ENCODE data around the gene TMEM120B. TPM values are rescaled to one million over a fixed set of nuclear protein-coding genes. Genes with fewer than 3 reads are reported as not detected.
"Not testable (repeated sequence)": the region's sequence is repeated elsewhere in the genome, so short reads cannot be mapped to it uniquely, and the experiment has no call there.

The TMEM120B gene
- total RNA-seq, 1 donor from 2014 or later, result 8.5 TPM

DNA sequence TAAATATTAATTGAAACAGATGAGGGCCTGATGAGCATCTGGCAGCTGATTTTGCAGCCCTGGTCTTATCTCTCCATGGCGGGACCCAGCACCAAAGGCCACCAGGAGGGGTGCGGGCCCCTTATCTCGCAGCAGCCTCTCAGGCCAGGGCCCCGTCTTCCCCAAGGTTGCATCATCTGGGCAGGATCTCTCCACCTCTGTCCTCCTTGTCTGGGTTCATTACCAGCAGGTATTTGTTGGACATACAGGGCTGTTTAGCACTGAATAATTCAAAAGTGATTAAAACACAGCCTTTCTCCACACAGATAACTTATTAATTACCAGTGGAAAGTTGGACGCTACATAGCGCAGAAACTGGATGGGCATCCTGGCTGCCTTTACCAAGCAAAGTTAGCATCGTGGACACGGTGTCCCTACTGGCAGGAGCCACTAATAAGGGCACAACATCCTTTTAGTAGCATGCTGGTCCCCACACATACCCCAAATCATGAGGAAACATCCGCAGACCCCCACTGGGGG is 25.8 kb downstream of the TMEM120B start:
- intact Hi-C loops (cut with micrococcal nuclease), result no loop called here

DNA sequence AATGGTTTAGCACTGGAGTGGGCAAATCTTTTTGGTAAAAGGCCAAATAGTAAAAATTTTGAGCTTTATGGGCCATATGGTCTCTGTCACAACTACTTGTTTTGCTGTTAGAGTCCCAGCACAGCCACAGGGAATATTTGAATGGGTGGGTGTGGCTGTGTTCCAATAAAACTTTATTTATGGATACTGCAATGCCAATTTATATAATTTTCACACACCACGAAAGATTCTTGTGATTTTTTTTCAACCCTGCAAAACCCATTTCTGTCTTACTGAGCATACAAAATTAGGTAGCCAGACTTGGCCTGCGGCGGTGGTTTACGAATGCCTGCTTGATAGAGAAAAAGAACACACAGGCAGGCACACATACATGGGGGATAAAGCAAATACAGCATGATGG is 28.3 kb downstream of the TMEM120B start:
- intact Hi-C loops (cut with micrococcal nuclease), result no loop called here

DNA sequence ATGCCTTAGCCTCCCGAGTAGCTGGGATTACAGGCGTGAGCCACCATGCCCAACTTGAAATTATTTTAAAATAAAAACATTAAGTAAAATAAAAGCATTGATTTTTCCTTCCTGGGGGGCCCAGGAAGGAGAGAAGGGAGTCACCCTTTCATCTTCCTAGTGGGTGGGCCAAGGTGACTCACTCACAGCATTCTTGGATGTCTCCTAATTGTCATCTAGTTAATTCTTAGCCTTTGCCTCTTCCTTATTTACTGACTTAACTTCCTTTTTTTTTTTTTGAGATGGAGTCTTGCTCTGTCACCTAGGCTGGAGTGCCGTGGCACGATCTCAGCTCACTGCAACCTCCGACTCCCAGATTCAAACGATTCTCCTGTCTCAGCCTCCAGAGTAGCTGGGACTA is 29.2 kb downstream of the TMEM120B start:
- intact Hi-C loops (cut with micrococcal nuclease), result no loop called here

DNA sequence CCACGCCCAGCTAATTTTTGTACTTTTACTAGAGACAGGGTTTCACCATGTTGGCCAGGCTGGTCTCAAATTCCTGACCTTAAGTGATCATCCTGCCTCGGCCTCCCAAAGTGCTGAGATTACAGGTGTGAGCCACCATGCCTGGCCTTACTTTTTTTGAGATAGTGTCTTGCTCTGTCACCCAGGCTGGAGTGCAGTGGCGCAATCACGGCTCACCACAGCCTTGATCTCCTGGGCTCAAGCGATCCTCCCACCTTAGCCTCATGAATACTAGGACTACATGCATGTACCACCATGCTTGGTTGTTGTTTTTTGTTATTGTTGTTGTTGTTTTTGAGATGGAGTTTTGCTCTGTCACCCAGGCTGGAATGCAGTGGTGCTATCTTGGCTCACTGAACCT is 33.0 kb downstream of the TMEM120B start:
- intact Hi-C loops (cut with micrococcal nuclease), result not testable (repeated sequence)

DNA sequence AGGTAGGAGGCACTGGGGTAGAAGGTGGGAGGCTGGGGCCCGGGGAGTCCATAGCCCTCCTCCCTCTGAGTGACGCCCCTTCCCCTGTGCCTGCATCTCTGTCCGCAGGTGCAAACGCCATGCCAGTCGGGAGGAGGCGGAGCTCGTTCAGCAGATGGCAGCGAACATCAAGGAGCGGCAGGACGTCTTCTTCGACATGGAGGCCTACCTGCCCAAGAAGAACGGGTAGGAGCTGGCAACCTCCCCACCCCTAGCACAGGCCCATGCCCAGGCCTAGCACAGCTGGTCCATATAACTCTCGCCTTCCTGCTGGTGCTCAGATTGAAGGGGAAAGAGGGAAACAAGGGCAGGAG is 35.6 kb downstream of the TMEM120B start:
- intact Hi-C loops (cut with micrococcal nuclease), result no loop called here

DNA sequence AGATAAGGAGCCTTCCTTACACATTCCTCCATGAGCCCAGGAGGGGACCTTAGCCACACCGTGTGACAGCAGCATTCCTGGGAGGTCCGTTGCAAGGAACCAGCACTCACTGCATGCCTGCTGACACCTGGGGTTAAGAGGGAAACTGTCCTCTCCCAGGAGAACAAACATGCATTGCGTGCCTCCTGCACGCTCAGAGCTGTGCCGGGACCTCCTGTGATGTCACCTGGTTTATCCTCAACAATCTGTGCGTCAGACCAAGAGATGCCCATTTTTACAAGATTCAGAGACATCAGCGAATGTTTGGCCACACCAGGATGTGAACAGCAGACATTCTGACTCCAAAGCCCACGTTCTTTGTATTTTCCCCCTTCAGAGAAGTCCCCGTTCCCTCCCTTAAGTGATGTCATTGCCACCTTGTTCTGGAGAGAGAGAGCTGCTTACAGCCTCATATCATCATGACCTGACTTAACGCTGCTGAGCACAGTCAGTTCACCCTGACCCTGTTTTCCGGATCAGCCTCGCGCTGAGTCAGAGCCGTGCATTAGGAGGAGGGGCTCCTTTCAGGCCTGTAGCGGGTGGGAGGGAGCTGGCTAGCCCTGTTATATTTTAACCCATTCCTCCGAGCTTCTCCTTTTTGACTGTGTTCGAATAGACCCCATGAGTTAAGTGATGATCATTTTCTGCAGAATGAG is 36.2 kb downstream of the TMEM120B start:
- intact Hi-C loops (cut with micrococcal nuclease), result no loop called here

DNA sequence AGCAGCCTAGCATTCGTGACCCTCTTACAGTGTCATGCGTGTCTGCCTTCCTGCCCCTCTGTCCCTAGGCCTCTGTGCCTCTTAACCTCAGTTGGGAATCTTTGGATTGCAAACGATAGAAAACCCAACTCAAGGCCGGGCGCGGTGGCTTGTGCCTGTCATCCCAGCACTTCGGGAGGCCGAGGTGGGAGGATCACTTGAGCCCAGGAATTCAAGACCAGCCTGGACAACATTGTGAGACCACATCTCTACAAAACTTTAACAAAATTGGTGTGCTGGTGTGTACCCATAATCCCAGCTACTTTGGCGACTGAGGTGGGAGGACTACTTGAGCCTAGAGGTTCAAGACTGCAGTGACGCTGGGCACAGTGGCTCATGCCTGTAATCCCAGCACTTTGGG is 36.7 kb downstream of the TMEM120B start:
- intact Hi-C loops (cut with micrococcal nuclease), result no loop called here

DNA sequence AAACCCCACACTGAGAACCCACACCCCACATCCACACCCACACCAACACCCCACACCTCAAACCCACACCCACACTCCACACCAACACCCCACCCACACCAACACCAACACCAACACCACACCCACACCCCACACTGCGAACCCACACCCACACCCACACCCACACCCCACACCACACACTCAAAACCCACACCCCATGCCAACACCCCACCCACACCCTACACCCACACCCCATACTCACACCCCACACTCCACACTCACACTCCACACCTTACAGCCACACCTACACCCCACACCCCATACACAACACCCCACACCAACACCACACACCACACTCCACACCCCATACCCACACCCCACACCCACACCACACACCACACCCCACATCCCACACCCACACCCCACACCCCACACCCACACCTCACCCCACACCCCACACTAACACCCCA is 38.0 kb downstream of the TMEM120B start:
- intact Hi-C loops (cut with micrococcal nuclease), result no loop called here

DNA sequence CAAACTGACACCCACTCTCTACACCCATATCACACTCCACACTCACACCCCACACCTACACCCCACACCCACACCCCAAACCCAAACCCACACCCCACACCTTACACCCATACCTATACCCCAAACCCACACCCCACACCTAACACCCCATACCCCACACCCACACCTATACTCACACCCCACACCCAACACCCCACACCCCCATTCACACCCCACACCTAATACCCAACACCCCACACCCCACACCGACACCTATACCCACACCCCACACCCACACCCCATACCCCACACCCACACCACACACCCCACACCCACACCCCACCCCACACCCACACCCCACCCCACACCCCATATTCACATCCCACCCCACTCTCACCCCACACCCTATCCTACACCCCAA is 38.5 kb downstream of the TMEM120B start:
- intact Hi-C loops (cut with micrococcal nuclease), result no loop called here

DNA sequence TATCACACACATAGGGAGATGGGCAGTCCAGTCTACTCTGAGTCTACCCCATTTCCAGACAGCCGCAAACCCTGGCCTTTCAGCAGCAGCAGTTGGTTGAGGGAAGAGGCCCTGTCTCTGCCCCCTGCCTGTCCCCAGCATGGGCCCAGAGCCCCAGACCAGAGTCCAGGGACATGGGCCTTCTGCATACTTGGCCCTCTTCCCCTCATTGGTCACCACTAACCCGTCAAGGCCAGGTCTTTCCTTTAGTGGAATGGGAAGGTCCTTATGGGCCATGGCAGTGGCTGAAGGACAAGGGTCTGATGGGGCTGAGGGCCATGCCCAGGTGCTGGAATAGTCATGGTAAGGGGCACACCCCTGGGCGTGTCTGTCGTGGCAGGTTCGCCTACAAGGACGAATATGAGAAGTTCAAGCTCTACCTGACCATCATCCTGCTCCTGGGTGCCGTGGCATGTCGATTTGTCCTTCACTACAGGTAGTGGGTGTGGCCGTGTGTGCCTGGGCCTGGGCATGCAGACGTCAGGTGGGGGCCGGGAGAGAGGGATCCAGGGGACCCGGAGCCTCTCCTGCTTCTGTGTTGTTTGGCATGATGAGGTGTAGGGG is 39.3 kb downstream of the TMEM120B start:
- intact Hi-C loops (cut with micrococcal nuclease), result no loop called here

DNA sequence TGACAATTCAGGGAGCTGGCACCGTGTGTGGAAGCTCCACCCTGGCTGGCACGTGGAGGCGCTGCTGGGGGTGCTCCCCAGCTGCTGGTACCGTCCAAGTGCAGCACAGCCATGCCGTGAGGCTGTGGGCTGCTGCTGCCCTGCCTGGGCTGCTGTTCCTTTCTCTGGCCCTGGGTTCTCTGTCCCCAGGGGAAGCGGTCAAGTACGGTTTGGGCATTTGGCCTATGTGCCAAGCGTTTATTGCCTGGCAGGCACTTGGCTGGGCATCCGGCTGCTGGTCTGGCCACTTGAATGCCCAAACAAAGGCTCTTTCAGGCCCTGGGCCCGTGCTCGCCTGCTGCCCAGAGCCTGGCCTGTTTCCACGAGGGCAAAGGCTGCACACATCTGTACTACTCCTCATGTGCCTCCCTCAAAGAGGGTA is 41.3 kb downstream of the TMEM120B start:
- intact Hi-C loops (cut with micrococcal nuclease), result no loop called here

DNA sequence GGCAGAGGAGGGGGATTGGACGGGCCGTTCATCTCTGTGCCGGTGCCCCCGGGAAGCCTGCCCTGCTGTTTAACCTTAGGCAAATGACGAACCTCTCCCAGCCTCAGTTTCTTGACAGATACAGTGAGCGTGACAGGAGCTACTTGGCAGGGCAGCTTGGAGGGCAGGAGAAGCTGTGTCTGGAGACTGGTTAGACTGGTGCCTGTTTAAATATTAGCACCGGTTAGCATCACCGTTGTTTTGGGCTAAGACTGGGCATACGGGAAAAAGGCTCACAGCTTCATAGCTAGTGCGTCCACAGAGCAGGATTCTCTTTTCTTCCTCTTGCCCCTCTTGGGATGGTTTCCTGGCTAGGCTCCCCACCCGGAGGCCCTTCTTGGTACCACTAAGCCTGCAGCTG is 42.3 kb downstream of the TMEM120B start:
- intact Hi-C loops (cut with micrococcal nuclease), result no loop called here

DNA sequence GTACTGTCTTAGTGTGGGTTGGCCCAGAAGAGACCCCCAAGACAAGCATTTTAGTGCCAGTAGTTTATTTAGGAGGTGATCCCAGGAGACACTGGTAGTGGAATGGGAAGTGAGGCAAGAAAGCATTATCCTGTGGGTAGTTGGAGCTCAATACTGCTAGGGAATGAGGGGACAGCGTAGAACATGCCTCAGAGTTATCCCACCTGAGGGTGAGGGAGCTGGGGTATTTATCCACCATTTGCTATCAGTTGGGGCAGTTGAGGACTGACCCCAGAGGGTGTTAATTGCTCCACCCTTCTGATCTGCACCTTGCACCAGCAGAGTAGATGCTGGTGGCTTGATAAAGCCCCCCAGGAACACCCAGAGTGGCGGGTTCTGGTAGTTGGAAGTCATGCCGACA is 43.0 kb downstream of the TMEM120B start:
- intact Hi-C loops (cut with micrococcal nuclease), result no loop called here

DNA sequence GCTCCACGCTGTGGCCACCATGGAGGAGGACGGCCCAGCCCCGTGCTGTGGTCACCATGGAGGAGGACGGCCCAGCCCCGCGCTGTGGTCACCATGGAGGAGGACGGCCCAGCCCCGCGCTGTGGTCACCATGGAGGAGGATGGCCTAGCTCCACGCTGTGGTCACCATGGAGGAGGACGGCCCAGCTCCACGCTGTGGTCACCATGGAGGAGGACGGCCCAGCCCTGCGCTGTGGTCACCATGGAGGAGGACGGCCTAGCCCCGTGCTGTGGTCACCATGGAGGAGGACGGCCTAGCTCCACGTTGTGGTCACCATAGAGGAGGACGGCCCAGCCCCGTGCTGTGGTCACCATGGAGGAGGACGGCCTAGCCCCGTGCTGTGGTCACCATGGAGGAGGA is 46.0 kb downstream of the TMEM120B start:
- intact Hi-C loops (cut with micrococcal nuclease), result not testable (repeated sequence)

DNA sequence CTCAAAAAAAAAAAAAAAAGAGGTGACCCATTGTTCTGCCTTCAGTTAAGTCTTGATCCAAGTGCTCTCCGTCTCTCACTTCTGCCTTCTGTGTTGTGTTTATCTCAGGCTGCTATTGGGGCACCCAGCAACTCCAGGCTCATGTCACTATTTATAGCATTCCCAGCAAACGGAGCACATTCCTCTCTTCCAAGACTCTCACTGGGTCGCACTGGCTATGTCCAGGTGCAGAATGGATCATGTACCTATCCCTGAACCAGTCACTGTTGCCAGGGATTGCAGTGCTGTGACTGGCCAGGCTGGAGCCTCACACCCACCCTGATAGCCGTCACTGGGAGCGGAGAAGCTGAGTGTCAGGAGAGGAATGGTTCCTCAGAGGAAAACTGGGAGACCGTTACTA is 49.7 kb downstream of the TMEM120B start:
- intact Hi-C loops (cut with micrococcal nuclease), result no loop called here

DNA sequence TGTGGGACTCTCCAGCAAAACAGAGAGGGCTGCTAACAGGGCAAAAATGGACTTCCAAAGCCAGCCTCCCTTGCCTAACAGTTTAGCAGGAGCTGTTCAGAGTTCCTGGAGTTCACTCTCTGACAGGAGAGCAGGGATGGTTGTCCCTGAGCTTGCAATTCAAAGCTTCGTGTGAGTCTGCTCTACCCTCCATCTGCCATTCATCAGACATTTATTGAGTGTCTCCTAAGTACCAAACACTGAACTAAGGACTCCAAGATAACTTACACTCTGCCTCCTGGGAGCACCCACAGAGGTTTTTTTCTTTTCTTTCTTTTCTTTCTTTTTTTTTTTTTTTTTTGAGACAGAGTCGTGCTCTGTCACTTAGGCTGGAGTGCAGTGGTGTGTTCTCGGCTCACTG is 52.3 kb downstream of the TMEM120B start:
- intact Hi-C loops (cut with micrococcal nuclease), result no loop called here

DNA sequence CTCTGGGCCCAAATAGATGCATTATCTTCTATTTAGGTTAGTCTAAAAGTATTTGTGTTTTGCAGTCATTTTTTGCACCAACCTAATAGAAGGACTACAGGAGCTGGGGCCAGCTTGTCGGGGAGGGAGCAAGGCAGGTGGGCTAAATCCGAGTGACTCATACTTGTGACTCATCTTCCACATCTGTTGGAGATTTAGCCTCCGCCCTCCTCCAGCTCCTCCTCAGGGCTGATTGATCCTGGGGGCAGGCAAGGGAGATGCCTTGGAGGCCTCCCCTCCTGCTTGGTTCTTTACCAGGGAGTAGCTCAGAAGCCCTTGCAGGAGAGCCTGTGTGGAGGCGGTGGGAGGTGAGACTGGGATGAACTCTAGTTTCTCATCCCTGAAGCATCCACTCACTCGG is 53.0 kb downstream of the TMEM120B start:
- intact Hi-C loops (cut with micrococcal nuclease), result no loop called here

DNA sequence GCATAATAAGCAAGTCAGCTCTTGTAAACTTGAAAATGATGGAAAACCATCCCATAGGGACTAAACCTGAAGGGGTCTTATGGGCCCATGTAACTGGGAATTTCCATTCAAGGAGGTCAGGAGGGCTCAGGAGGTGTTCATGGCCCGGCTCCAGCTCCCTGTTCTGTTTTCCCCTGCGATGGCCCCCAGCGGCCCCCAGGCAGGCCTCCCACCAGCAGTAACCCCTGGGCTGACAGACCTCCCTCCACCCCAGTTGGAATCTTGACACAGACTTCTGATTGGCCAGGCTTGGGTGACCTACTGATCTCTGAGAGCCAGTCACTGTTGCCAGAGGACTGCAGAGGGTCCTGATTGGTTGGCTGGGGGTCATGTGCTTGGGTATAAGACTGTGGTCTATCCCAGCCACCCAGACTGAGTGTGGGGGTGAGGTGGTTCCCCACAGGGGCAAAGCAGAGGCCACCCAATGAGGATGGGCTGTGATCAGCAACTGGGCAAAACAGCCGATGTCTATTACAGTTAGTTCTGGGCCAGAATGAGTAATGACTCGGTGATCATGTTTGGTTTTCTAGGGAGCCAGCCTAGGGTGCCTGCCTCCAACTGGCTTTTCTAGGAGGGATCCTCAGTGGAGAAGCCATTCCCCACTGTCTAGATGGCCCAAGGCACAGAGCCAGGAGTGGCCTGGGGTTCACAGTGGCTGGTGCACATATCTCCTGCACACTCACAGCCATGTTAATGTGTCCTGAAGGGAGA is 53.9 kb downstream of the TMEM120B start:
- intact Hi-C loops (cut with micrococcal nuclease), result no loop called here

DNA sequence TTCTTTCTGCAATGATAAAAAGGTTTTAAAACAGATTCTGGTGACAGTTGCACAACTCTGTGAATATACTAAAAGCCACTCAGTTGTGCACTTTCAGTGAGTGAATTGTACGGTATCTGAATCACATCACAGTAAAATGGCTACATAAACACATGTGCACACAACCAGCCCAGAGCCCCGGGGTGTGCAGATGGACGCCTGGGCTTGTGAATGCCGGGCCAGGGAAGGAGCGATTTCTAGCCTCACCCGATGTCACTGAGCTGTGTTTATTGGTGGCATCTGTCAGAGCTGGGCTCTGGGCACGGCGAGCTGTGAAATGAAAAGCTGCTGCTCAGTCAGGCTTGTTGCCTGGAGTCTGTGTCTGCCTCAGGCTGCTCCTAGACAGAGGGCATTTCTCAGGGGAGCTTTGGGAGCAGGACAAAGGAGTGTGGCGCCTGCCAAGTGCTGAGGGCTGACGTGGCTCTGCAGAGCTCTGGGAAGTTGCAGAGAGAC is 55.0 kb downstream of the TMEM120B start:
- intact Hi-C loops (cut with micrococcal nuclease), result no loop called here

DNA sequence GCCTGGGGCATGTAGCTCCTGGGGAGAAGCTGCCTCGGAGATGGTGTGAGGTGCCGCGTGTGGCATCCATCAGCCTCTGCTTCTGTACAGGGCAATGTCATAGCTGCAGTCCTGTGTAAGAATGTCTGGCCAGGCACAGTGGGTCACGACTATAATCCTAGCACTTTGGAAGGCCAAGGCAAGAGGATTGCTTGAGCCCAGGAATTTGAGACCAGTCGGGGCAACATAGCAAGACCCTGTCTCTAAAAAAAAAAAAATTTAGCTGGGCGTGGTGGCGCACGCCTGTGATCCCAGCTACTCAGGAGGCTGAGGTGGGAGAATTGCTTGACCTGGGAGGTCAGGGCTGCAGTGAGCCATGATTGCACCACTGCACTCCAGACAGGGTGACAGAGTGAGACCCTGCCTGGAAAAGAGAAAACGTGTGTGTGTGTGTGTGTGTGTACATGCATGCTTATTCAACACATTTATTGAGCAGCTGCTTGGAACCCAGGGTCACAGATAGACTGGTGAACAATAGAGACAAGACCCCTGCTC is 56.8 kb downstream of the TMEM120B start:
- intact Hi-C loops (cut with micrococcal nuclease), result no loop called here

DNA sequence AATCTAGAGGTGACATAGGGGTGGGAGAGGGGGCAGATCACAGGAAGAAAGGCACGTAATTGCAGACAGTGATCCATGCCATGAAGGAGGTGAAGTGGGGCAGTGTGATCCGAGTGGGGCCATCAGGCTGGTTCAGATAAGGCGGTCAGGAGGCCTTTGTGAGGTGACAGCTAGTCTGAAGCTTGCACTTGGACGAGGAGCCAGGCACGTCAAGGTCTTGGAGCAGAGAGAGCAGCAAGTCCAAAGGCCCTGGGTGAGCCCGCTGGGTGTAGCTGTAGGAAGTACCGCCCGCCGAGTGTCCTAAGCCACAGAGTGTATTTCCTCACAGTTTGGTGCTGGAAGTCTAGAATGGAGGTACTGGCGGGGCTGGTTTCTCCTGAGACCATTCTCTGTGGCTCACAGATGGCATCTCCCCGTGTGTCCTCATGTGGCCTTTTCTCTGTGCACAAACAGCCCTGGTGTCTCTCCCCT is 57.3 kb downstream of the TMEM120B start:
- intact Hi-C loops (cut with micrococcal nuclease), result loop anchor here (5.0 kb wide), 1 partner anchor 58 kb away; the partner anchor contains the start of gene TMEM120B

DNA sequence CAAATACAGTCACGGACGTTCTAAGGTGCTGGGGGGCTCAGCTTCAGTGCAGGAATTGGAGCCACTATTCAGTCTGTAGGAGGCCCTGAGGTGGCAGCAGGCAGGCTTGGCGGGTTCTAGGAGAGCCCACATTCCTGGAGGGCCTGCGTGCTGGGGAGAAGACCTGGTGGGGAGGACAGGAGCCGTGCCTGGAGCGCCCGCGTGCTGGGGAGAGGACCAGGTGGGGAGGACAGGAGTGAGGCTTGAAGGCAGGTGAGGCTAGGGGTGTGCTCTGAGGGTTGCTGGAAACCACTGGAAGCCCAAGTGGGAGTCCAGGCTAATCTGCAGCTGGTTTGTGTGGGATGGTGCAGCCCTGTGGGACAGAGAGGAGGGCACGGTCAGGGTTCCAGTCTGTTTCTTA is 57.8 kb downstream of the TMEM120B start:
- intact Hi-C loops (cut with micrococcal nuclease), result loop anchor here (5.0 kb wide), 1 partner anchor 58 kb away; the partner anchor contains the start of gene TMEM120B

All from T-helper 2 cell treated with Interferon-gamma antibody and Interleukin-4, amounts not matched to agents 100 ng/mL and 5 ng/mL, for 36 hours (primary cell).